Right ventricle myocardium superior (tissue), 1 donor: Measurements from ENCODE around the gene LILRB4. TPM values are rescaled to one million over a fixed set of nuclear protein-coding genes. Genes with fewer than 3 reads are reported as not detected.
A peak's percentile ranks its signal among the peaks of the same experiment; 100 is the strongest.
"Not testable (repeated sequence)": the region's sequence is repeated elsewhere in the genome, so short reads cannot be mapped to it uniquely, and the experiment has no call there.

Experiments
- ATAC-seq: fragments of 200-7000 bp; cut with Tn5 transposase; one replicate; pipeline ENCODE4 v1.9.1; 2020; ENCODE audit warnings: mild to moderate bottlenecking; ENCODE audit not compliant: poor library complexity
- DNase-seq: peaks from one replicate; pipeline ENCODE4 v3.0.0-alpha.2; 2020
- intact Hi-C: fragments of 100-400 bp; cut with DNase I; formaldehyde crosslinking; loops from one replicate; pipeline ENCODE4 v1.11.2; 2022
- total RNA-seq: library from RNA; stranded (reverse); fragmentation: NEBNext Ultra II Directional; extraction: Animal tissue kit (Norgen Biotek cat#: 25700); gene quantifications from one replicate; pipeline ENCODE4 v1.2.1, GENCODE V29; 2021
- donor health status: DM: no; HTN: yes; CAD: no; lungs with severe emphysema.

LILRB4 gene
- total RNA-seq, 1 donor from 2014 or later, result 3.8 TPM

GRCh38 chr19:54643583-54643982 is 19.2 kb upstream of the LILRB4 start:
- ATAC-seq, result peak; percentile 68
- DNase-seq, intact Hi-C loops: not testable (repeated sequence)

GRCh38 chr19:54644056-54644455 is 18.7 kb upstream of the LILRB4 start:
- intact Hi-C loops, result no loop called here
- peak; percentile 75 for ATAC-seq
- no peak for DNase-seq

GRCh38 chr19:54646331-54646841 is 16.4 kb upstream of the LILRB4 start:
- ATAC-seq (no peak), DNase-seq (no peak)
- intact Hi-C loops, result no loop called here

- intact Hi-C loops, result no loop called here
- no peak for DNase-seq
- ATAC-seq, result no peak
Observed at GRCh38 chr19:54648129-54648528, 14.7 kb upstream of the LILRB4 start.

- ATAC-seq, result no peak
- no peak for DNase-seq
- intact Hi-C loops, result no loop called here
Observed at GRCh38 chr19:54650108-54650655, 12.6 kb upstream of the LILRB4 start.

GRCh38 chr19:54653181-54653809 is 9.5 kb upstream of the LILRB4 start:
- intact Hi-C loops, result no loop called here
- ATAC-seq, result no peak
- DNase-seq, result no peak

- DNase-seq, result no peak
- no peak for ATAC-seq
- intact Hi-C loops, result no loop called here
Observed at GRCh38 chr19:54654447-54655321, 8.1 kb upstream of the LILRB4 start.

- DNase-seq (no peak), ATAC-seq (no peak)
- intact Hi-C loops, result no loop called here
Observed at GRCh38 chr19:54659300-54659699, 3.5 kb upstream of the LILRB4 start.

GRCh38 chr19:54660306-54660705 is 2.5 kb upstream of the LILRB4 start:
- intact Hi-C loops, result no loop called here
- DNase-seq (no peak), ATAC-seq (peak; percentile 55)

GRCh38 chr19:54660964-54661363 is 1.8 kb upstream of the LILRB4 start:
- no peak for DNase-seq
- ATAC-seq, result peak; percentile 55
- intact Hi-C loops, result no loop called here

GRCh38 chr19:54661846-54662481 is 821 bp upstream of the LILRB4 start:
- intact Hi-C loops, result no loop called here
- no peak for ATAC-seq
- no peak for DNase-seq

GRCh38 chr19:54665530-54665929 is 2.7 kb downstream of the LILRB4 start:
- ATAC-seq (no peak), DNase-seq (no peak)
- intact Hi-C loops, result no loop called here

- DNase-seq (no peak), ATAC-seq (no peak)
- intact Hi-C loops, result no loop called here
Observed at GRCh38 chr19:54667217-54667616, 4.4 kb downstream of the LILRB4 start.

GRCh38 chr19:54668353-54668752 is 5.6 kb downstream of the LILRB4 start:
- ATAC-seq, result no peak
- intact Hi-C loops, result no loop called here
- no peak for DNase-seq

GRCh38 chr19:54670576-54671357 is 8.0 kb downstream of the LILRB4 start:
- intact Hi-C loops, result no loop called here
- ATAC-seq (peak; percentile 29), DNase-seq (no peak)

- ATAC-seq, result peak; percentile 51
Observed at GRCh38 chr19:54673222-54673621, 10.4 kb downstream of the LILRB4 start.

GRCh38 chr19:54674021-54674617 is 11.3 kb downstream of the LILRB4 start:
- intact Hi-C loops, result no loop called here
- no peak for DNase-seq
- no peak for ATAC-seq

More at GRCh38 chr19:54673222-54673621, 10.4 kb downstream of the LILRB4 start:
- intact Hi-C loops, result no loop called here
- DNase-seq, result no peak

GRCh38 chr19:54676210-54676834 is 13.5 kb downstream of the LILRB4 start:
- ATAC-seq, DNase-seq, intact Hi-C loops: not testable (repeated sequence)
